Articular chondrocyte of knee joint (primary cell): ENCODE measurements around the gene FBXO40. TPM values are rescaled to one million over a fixed set of nuclear protein-coding genes. Genes with fewer than 3 reads are reported as not detected.

ENCODE experiments used
- small RNA-seq: library from RNA; depleted of rRNA; stranded (forward); fragments of <200 nt; gene quantifications from one replicate; pipeline ENCODE3, GENCODE V24; 2012
- total RNA-seq: library from RNA; depleted of rRNA; stranded (reverse); fragments of >200 nt; gene quantifications from 2 replicates; pipeline ENCODE4 v1.2.3, GENCODE V29; 2012

Gene FBXO40, protein sequence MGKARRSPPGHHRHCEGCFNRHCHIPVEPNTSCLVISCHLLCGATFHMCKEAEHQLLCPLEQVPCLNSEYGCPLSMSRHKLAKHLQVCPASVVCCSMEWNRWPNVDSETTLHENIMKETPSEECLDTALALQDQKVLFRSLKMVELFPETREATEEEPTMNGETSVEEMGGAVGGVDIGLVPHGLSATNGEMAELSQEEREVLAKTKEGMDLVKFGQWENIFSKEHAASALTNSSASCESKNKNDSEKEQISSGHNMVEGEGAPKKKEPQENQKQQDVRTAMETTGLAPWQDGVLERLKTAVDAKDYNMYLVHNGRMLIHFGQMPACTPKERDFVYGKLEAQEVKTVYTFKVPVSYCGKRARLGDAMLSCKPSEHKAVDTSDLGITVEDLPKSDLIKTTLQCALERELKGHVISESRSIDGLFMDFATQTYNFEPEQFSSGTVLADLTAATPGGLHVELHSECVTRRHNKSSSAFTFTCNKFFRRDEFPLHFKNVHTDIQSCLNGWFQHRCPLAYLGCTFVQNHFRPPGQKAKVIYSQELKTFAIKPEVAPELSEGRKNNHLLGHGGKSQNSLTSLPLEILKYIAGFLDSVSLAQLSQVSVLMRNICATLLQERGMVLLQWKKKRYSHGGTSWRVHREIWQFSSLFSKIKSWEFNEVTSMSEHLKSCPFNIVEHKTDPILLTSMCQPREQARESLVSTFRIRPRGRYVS
- total RNA-seq = not detected in 2 replicates

DNA sequence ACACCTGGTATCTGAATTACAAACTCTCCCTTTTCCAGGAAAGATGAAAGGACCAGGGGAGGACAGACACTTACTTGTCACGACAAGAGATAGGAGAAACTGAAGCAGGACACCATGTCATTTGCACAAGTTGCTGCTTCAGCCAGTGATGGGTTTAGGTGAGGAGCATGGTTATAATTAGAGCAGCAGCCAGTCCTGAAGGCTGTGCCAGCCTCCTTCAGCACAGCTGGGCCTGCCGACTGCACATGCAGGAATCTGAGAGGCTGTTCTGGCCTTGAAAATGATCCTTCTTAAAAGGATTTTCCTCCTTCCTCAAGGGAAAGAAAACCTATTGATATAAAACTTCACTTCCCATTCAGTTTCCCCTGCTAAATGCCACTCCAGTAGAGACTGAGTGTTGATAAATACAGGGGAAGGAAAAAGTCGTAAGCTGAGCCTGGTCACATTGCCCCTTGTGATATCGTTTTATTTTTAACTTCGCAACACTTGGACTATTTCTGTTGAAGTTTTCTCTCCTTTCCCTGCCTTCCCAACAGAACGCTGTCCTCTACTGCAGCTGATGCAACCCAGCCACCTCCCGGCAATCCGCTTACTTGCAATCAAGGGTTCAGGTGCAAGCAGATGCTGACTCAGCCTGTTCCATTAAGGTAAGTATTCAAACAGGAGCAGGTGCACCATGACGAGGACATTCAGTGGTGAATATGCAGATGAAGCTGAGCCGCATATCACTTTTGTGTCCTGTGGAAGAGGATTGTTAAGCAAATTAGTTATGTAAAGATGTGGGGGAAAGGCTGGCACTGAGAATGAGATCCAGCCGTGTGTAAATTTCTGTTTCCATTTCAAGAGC is at the start of gene FBXO40:
TSS of gene FBXO40 (plus strand) at position 524 of the 847 bp plus-strand sequence. CDS start 27,197 bp downstream, outside the sequence.

GRCh38 chr3:121545574-121546455 is 47.4 kb upstream of the FBXO40 start, which contains the start of gene POLQ:
Gene POLQ (minus strand): TSS chr3:121545988. CDS start chr3:121545877, 111 bp downstream.

DNA sequence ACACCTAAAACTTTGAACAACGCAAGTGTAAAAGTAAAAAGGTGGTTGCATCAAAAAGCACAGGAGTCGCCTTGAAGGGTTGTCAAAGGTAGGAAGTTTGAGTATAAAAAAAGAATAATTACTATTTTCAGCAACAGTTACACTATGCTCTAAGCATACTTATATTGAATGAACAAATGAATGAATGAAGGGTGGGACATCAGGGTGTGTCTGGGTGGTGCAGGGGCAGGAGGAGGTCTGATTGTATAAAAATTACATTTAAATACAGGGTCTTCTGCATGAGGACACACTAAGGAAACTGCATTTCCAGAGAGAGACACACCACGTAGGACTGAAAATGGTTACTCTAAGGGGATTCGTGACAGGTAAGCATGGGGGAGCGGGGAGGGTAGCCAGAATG is 25.5 kb upstream of the FBXO40 start, which contains the start of gene ARGFX:
TSS of gene ARGFX (plus strand) at position 301 of the 400 bp plus-strand sequence. CDS start 2,765 bp downstream, outside the sequence.

DNA sequence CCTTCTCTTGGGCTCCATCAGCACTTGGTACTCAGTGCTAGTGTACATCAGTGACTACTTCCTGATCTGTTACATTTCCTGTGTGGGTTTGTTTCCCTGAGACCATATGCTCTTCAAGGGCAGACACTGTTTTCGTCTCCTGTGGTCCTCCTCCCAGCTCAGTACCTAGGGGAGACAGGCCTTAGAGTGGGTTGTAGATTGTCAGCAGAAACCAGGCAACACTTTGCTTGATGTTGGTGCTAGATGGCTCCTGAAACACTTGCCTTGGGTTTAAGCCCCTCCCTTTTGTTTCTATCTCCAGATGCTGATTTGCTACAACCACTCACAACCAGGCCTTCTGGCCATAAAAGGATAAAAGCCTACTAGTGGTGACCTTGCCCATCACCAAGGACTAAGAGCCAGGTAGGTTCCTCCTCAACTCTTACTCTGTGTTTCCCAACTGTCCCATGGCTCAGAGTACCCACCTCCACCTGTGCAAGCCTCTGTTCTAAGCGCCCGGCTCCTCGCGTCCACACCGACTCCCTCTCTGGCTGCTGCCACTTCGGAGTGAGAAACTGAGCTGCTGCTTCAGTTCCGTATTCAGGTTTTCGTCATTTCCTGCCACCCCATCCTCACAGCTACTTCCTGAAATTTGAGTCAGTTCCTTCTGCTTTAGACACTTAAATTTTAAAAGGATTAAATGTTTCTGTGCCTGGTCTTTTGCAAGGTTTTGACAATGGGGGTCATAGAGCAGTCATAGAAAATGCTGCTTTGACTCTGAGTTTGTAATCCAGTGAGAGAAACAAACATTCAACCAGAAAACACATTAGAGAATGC is 67.4 kb downstream of the FBXO40 start, which contains the start of gene HCLS1:
TSS of gene HCLS1 (minus strand) at position 548 of the 816 bp plus-strand sequence. CDS start 2,556 bp downstream, outside the sequence.

Small RNAs within 50 kb of the gene (small RNA-seq; reads per million reads assigned to genes)
- gene RNU4-62P = not detected

Other genes starting within 250 kb of the FBXO40 start
- 2.5 and 4.5 TPM in 2 replicates for gene POLQ, start 47.4 kb upstream of the FBXO40 start, total RNA-seq
- gene ARGFX, start 25.4 kb upstream of the FBXO40 start, total RNA-seq = not detected in 2 replicates
- 4.0 and 6.5 TPM in 2 replicates for gene HCLS1, start 67.5 kb downstream of the FBXO40 start, total RNA-seq
- 72.7 and 80.9 TPM in 2 replicates for gene GOLGB1, start 156.4 kb downstream of the FBXO40 start, total RNA-seq
- gene IQCB1, start 241.7 kb downstream of the FBXO40 start, total RNA-seq = 20.1 and 20.9 TPM in 2 replicates
- gene EAF2, start 241.8 kb downstream of the FBXO40 start, total RNA-seq = 0.97 and 1.0 TPM in 2 replicates